H9 (cell line): ENCODE measurements around the gene MANF. TPM values are rescaled to one million over a fixed set of nuclear protein-coding genes. Genes with fewer than 3 reads are reported as not detected.

Experiments used
- DNase-seq: peaks from one replicate; pipeline ENCODE4 v3.0.0-alpha.2; 2017
- H2AFZ ChIP-seq: one replicate; pipeline ENCODE4 v1.6.1; 2013; ENCODE audit warnings: mild to moderate bottlenecking, low read length, control low read depth, moderate library complexity
- H2AK5ac ChIP-seq: 2 replicates; pipeline ENCODE4 v1.6.1; 2013; ENCODE audit warnings: low read length, control low read depth, mixed read lengths; ENCODE audit not compliant: insufficient read length
- H2BK120ac ChIP-seq: one replicate; pipeline ENCODE4 v1.6.1; 2013; ENCODE audit warnings: low read depth, mild to moderate bottlenecking, low read length, control low read depth, inconsistent platforms; ENCODE audit not compliant: poor library complexity, severe bottlenecking
- H2BK12ac ChIP-seq: 2 replicates; pipeline ENCODE4 v1.6.1; 2013; ENCODE audit warnings: low read length, control low read depth, mixed read lengths, low read depth; ENCODE audit not compliant: insufficient read length
- H2BK15ac ChIP-seq: 2 replicates; pipeline ENCODE4 v1.6.1; 2013; ENCODE audit warnings: low read depth, low read length, control low read depth
- H2BK20ac ChIP-seq: one replicate; pipeline ENCODE4 v1.6.1; 2013; ENCODE audit warnings: low read depth, mild to moderate bottlenecking, low read length, control low read depth, inconsistent platforms; ENCODE audit not compliant: poor library complexity, severe bottlenecking
- H2BK5ac ChIP-seq: 2 replicates; pipeline ENCODE4 v1.6.1; 2013; ENCODE audit warnings: low read length, control low read depth, mixed read lengths; ENCODE audit not compliant: insufficient read length
- H3K14ac ChIP-seq: 2 replicates; pipeline ENCODE4 v1.6.1; 2013; ENCODE audit warnings: low read length, control low read depth; ENCODE audit not compliant: insufficient read depth
- H3K18ac ChIP-seq: 2 replicates; pipeline ENCODE4 v1.6.1; 2013; ENCODE audit warnings: low read depth, mild to moderate bottlenecking, mixed read lengths, low read length, control low read depth; ENCODE audit not compliant: insufficient read length
- H3K23ac ChIP-seq: 2 replicates; pipeline ENCODE4 v1.6.1; 2013; ENCODE audit warnings: low read length, control low read depth, mixed read lengths, low read depth; ENCODE audit not compliant: insufficient read length
- H3K23me2 ChIP-seq: 2 replicates; pipeline ENCODE4 v1.6.1; 2013; ENCODE audit warnings: low read depth, mild to moderate bottlenecking, mixed read lengths, low read length, control low read depth; ENCODE audit not compliant: insufficient read length, poor library complexity, severe bottlenecking
- H3K27ac ChIP-seq: 2 replicates; pipeline ENCODE4 v1.5.1; 2013; ENCODE audit warnings: low read length, control low read depth, mixed read lengths, low read depth; ENCODE audit not compliant: insufficient read length
- H3K27me3 ChIP-seq: 2 replicates; pipeline ENCODE4 v1.6.1; 2013; ENCODE audit warnings: low read length, control low read depth, inconsistent platforms; ENCODE audit not compliant: insufficient read depth
- H3K4ac ChIP-seq: 2 replicates; pipeline ENCODE4 v1.6.1; 2013; ENCODE audit warnings: low read depth, mild to moderate bottlenecking, control low read depth, inconsistent platforms, low read length, moderate library complexity
- H3K4me1 ChIP-seq: 2 replicates; pipeline ENCODE4 v1.6.1; 2013; ENCODE audit warnings: low read length, control low read depth, inconsistent platforms; ENCODE audit not compliant: insufficient read depth
- H3K4me2 ChIP-seq: 2 replicates; pipeline ENCODE4 v1.6.1; 2013; ENCODE audit warnings: low read length, control low read depth, mixed read lengths; ENCODE audit not compliant: insufficient read length, insufficient read depth
- H3K56ac ChIP-seq: 2 replicates; pipeline ENCODE4 v1.6.1; 2013; ENCODE audit warnings: low read depth, mild to moderate bottlenecking, mixed read lengths, low read length, control low read depth; ENCODE audit not compliant: insufficient read length
- H3K79me1 ChIP-seq: 2 replicates; pipeline ENCODE4 v1.6.1; 2013; ENCODE audit warnings: low read depth, mild to moderate bottlenecking, moderate library complexity, low read length, control low read depth, inconsistent platforms; ENCODE audit not compliant: insufficient read depth, poor library complexity, severe bottlenecking
- H3K79me2 ChIP-seq: 2 replicates; pipeline ENCODE4 v1.6.1; 2013; ENCODE audit warnings: low read length, control low read depth, inconsistent platforms; ENCODE audit not compliant: insufficient read depth
- H3K9ac ChIP-seq: 2 replicates; pipeline ENCODE4 v1.6.1; 2013; ENCODE audit warnings: low read length, control low read depth, mixed read lengths; ENCODE audit not compliant: insufficient read length; ENCODE audit errors: extremely low read depth
- H3K9me3 ChIP-seq: one replicate; pipeline ENCODE4 v1.6.1; 2013; ENCODE audit warnings: low read depth, low read length, inconsistent platforms; ENCODE audit not compliant: control insufficient read depth
- H3T11ph ChIP-seq: one replicate; pipeline ENCODE4 v1.6.1; 2013; ENCODE audit warnings: mild to moderate bottlenecking, low read length, control low read depth, inconsistent platforms
- H4K20me1 ChIP-seq: one replicate; pipeline ENCODE4 v1.6.1; 2013; ENCODE audit not compliant: control insufficient read depth, insufficient read length, insufficient read depth
- H4K5ac ChIP-seq: 2 replicates; pipeline ENCODE4 v1.6.1; 2013; ENCODE audit warnings: low read depth, mild to moderate bottlenecking, mixed read lengths, low read length, control low read depth; ENCODE audit not compliant: insufficient read length
- H4K8ac ChIP-seq: replicated peaks from 2 replicates; pipeline ENCODE4 v1.6.1; 2013; ENCODE audit warnings: low read length, control low read depth, mixed read lengths, low read depth; ENCODE audit not compliant: insufficient read length
- H4K91ac ChIP-seq: 2 replicates; pipeline ENCODE4 v1.6.1; 2013; ENCODE audit warnings: low read depth, mild to moderate bottlenecking, moderate library complexity, mixed read lengths, low read length, control low read depth; ENCODE audit not compliant: insufficient read length
- H3K27ac Mint-ChIP-seq, 3 experiments: 2 replicates in 2 of 3; 3 replicates in 1 of 3; pipeline ENCODE4 v1.8.0; 2020 to 2021; ENCODE audit warnings: mixed read lengths in 3 of 3, mild to moderate bottlenecking in 1 of 3, moderate library complexity in 1 of 3
- H3K27me3 Mint-ChIP-seq: 2 replicates; pipeline ENCODE4 v1.8.0; 2021; ENCODE audit warnings: low read depth, mild to moderate bottlenecking, moderate library complexity, mixed read lengths
- H3K36me3 Mint-ChIP-seq, 3 experiments: 2 replicates in 2 of 3; 3 replicates in 1 of 3; pipeline ENCODE4 v1.8.0; 2020 to 2021; ENCODE audit warnings: low read depth in 3 of 3, mixed read lengths in 3 of 3; ENCODE audit not compliant: insufficient read depth in 1 of 3
- H3K4me1 Mint-ChIP-seq, 2 experiments: 2 replicates each; pipeline ENCODE4 v1.8.0; 2020; ENCODE audit warnings: mixed read lengths in 2 of 2
- H3K4me3 Mint-ChIP-seq, 2 experiments: 2 replicates in 1 of 2; 3 replicates in 1 of 2; pipeline ENCODE4 v1.8.0; 2020 to 2021; ENCODE audit warnings: mild to moderate bottlenecking in 2 of 2, mixed read lengths in 2 of 2, moderate library complexity in 1 of 2
- H3K9me3 Mint-ChIP-seq, 2 experiments: 2 replicates in 1 of 2; 3 replicates in 1 of 2; pipeline ENCODE4 v1.8.0; 2020; ENCODE audit warnings: mild to moderate bottlenecking in 2 of 2, mixed read lengths in 2 of 2, moderate library complexity in 1 of 2
- WGBS: extraction: QIAGEN DNeasy Blood & Tissue Kit; methylation state at CpG from one replicate; pipeline ENCODE4 v1.1.7; 2013; ENCODE audit warnings: missing lambda C conversion rate, low lambda C conversion rate, mixed read lengths; ENCODE audit not compliant: insufficient read length; ENCODE audit errors: extremely low coverage; 5-methylcytosine and 5-hydroxymethylcytosine counted together
- total RNA-seq: library from RNA; stranded (reverse); gene quantifications from 2 replicates; pipeline ENCODE4 v1.2.1, GENCODE V29; 2021
- TF ChIP-seq, protein P1 (sequence below): fragments of 200-600 bp; sonication (generic); conservative IDR thresholded peaks from 3 replicates; pipeline ENCODE4 v1.8.0; 2021; ENCODE audit warnings: antibody characterized with exemption, mild to moderate bottlenecking

Gene MANF
- total RNA-seq, 1 experiment from 2014 or later: 148 TPM

DNA sequence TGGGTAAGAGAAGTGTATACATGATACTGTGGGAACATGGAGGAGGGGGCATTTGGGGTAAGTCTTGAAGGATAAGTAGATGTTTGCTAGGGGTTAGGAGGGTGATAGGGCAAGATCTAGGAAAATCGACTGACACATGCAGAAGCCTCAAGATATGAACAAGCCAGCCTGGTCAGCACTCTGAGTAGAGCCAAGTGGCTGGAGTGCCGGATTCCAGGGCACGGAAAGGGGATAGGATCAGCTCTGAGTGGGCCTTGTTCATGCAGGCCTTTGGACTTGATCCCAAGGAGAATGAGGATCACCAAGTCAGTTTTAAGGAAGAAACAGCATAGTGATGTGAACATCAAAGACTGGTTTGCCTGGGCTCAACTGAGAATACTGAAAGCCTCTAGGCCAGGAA is 24.3 kb upstream of the MANF start:
- Histone ChIP-seq H4K20me1 (no peaks in the 10 kb centered on the region), H3K4me2 (no peak overlapping the region), H4K5ac (no peak overlapping the region), H2BK5ac (no peak overlapping the region), H4K8ac (no peak overlapping the region), H3K9me3 (no peaks in the 10 kb centered on the region), H3T11ph (no peak overlapping the region), H3K9ac (no peak overlapping the region), H3K27ac (no peak overlapping the region), H3K56ac (no peak overlapping the region), H2BK120ac (no peak overlapping the region), H3K27me3 (no peaks in the 10 kb centered on the region), H2AFZ (no peak overlapping the region), H2BK12ac (no peak overlapping the region), H3K79me2 (no peaks in the 10 kb centered on the region), H2AK5ac (no peak overlapping the region), H3K4ac (no peak overlapping the region), H3K23me2 (no peaks in the 10 kb centered on the region), H3K18ac (no peak overlapping the region), H3K14ac (no peak overlapping the region), H3K79me1 (no peaks in the 10 kb centered on the region), H3K4me1 (no peaks in the 10 kb centered on the region), H2BK15ac (no peak overlapping the region), H3K23ac (no peak overlapping the region), H4K91ac (no peak overlapping the region), H2BK20ac (no peak overlapping the region)
- Mint-ChIP-seq H3K4me1 (no peaks in the 10 kb centered on the region), H3K27ac (no peak overlapping the region; a peak in 1 of 7 replicates), H3K4me3 (no peak overlapping the region), H3K36me3 (peaks cover 8 to 46% (median 14%) of the 10 kb centered on the region in 3 experiments; a peak in 5 of 7 replicates), H3K9me3 (peaks cover 3 to 8% of the 10 kb centered on the region in 2 experiments; a peak in 3 of 5 replicates), H3K27me3 (no peaks in the 10 kb centered on the region)
- DNase-seq: no peak
- no CpG with 5 or more reads among the region's 3 CpGs for WGBS
- TF ChIP-seq, protein P1, sequence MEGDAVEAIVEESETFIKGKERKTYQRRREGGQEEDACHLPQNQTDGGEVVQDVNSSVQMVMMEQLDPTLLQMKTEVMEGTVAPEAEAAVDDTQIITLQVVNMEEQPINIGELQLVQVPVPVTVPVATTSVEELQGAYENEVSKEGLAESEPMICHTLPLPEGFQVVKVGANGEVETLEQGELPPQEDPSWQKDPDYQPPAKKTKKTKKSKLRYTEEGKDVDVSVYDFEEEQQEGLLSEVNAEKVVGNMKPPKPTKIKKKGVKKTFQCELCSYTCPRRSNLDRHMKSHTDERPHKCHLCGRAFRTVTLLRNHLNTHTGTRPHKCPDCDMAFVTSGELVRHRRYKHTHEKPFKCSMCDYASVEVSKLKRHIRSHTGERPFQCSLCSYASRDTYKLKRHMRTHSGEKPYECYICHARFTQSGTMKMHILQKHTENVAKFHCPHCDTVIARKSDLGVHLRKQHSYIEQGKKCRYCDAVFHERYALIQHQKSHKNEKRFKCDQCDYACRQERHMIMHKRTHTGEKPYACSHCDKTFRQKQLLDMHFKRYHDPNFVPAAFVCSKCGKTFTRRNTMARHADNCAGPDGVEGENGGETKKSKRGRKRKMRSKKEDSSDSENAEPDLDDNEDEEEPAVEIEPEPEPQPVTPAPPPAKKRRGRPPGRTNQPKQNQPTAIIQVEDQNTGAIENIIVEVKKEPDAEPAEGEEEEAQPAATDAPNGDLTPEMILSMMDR: no peak
